Right atrium auricular region (tissue), 2 donors: Measurements from ENCODE around the gene ZC3H12A. TPM values are rescaled to one million over a fixed set of nuclear protein-coding genes. Genes with fewer than 3 reads are reported as not detected.
A peak's percentile ranks its signal among the peaks of the same experiment; 100 is the strongest.
"Not testable (repeated sequence)": the region's sequence is repeated elsewhere in the genome, so short reads cannot be mapped to it uniquely, and the experiment has no call there.

Experiments used
- DNase-seq: peaks from one replicate; pipeline ENCODE4 v3.0.0-alpha.2; 2019; ENCODE audit warnings: low spot score
- H3K27ac ChIP-seq, 2 donors: fragments of 200-600 bp; sonication (generic); 1 replicate in 1 of 2; 2 replicates in 1 of 2; pipeline ENCODE4 v1.5.1; 2016 to 2019
- H3K27me3 ChIP-seq, 2 donors: fragments of 200-600 bp; sonication (generic); one replicate each; pipeline versions ENCODE4 v1.5.1 to v1.6.0; 2017 to 2019
- H3K36me3 ChIP-seq: fragments of 200-600 bp; sonication (generic); one replicate; pipeline ENCODE4 v1.5.1; 2016
- H3K4me1 ChIP-seq, 2 donors: fragments of 200-600 bp; sonication (generic); one replicate each; pipeline versions ENCODE4 v1.5.1 to v1.6.0; 2017 to 2019
- H3K4me3 ChIP-seq, 2 donors: fragments of 200-600 bp; sonication (generic); 1 replicate in 1 of 2; 2 replicates in 1 of 2; pipeline ENCODE4 v1.5.1; 2017 to 2019; ENCODE audit warnings: mild to moderate bottlenecking in 1 of 2, moderate library complexity in 1 of 2
- H3K9me3 ChIP-seq, 2 donors: fragments of 200-600 bp; sonication (generic); one replicate each; pipeline ENCODE4 v1.5.1; 2019
- CTCF ChIP-seq, 2 donors: fragments of 200-600 bp; sonication (generic); IDR thresholded peaks; one replicate each; pipeline ENCODE4 v1.5.1; 2019; ENCODE audit warnings: antibody characterized with exemption in 2 of 2
- total RNA-seq, 2 donors: library from RNA; depleted of rRNA; stranded (reverse); fragments of >200 nt; gene quantifications; one replicate each; pipeline ENCODE4 v1.1.0, GENCODE V29; 2016

Gene ZC3H12A
- total RNA-seq, 2 donors from 2014 or later = 9.4 to 13.5 TPM

DNA sequence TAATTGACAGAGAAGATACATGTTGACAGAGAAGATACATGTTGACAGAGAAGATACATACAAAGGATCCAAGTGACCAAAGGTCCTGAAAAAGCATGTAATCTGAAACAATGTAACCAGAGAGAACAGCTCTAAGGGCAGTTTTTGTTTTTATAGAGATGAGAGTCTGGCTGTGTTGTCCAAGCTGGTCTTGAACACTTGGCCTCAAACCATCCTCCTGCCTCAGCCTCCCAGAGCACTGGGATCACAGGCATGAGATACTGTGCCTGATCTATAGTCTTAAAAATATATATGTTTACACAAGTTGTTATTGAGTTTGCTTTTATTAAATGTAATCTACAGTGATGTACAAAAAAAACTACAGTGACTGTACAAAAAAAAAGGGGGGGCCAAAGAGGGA lies 27.7 kb downstream of the ZC3H12A start:
- H3K27ac ChIP-seq = no peak overlapping the region
- TF ChIP-seq CTCF (IDR thresholded peaks at IDR 0.05) = no peak

DNA sequence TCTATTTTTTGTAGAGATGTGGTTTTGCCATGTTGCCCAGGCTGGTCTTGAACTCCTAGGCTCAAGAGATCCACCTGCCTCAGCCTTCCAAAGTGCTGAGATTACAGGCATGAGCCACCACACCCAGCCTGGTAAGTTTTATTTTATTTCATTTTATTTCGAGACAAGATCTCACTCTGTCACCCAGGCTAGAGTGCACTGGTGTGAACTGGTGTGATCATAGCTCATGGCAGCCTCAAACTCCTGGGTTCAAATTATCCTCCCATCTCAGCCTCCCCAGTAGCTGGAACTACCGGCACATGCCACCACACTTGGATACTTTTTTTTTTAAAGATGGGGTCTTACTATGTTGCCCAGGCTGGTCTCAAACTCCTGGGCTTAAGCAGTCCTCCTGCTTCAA lies 28.4 kb downstream of the ZC3H12A start:
- H3K9me3 ChIP-seq, H3K4me3 ChIP-seq, H3K27me3 ChIP-seq, H3K27ac ChIP-seq: not testable (repeated sequence)
- peaks cover 17% of the 10 kb centered on the region for H3K36me3 ChIP-seq
- peak; percentile 9 for DNase-seq
- peaks cover 0 to 11% of the 10 kb centered on the region in 2 donors for H3K4me1 ChIP-seq

More for the DNA sequence above, 27.7 kb downstream of the ZC3H12A start:
- no peak for DNase-seq
- no peaks in the 10 kb centered on the region for H3K27me3 ChIP-seq
- no peak overlapping the region for H3K4me3 ChIP-seq
- no peaks in the 10 kb centered on the region for H3K9me3 ChIP-seq
- H3K36me3 ChIP-seq = peaks cover 17% of the 10 kb centered on the region
- peaks cover 0 to 11% of the 10 kb centered on the region in 2 donors for H3K4me1 ChIP-seq

- DNase-seq = no peak
- Histone ChIP-seq H3K9me3 (no peaks in the 10 kb centered on the region), H3K4me1 (no peaks in the 10 kb centered on the region), H3K4me3 (no peak overlapping the region), H3K27ac (no peak overlapping the region), H3K27me3 (no peaks in the 10 kb centered on the region), H3K36me3 (peaks cover 22% of the 10 kb centered on the region)
- no peak for TF ChIP-seq CTCF (IDR thresholded peaks at IDR 0.05)
Measured at GRCh38 chr1:37506740-37507139, 32.4 kb downstream of the ZC3H12A start.

DNA sequence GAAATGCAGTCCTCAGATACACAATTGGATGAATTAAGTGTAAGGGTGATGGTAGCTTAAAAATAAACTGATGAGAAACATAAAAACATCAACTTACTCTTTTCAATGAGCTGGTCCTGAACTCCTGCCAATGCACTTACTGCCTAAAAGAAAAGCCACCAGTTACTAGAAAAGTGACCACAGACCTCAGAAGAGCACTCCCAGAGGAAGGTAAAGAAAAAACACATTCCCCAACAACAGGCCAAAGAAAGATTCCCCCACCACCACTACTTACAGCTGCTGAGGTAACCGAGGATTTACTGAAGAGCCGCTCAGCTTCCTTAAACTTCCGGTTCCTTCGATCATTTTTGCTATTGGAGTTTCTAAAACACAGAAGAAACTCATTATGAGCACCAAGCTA lies 34.8 kb downstream of the ZC3H12A start:
- Histone ChIP-seq H3K4me1 (peaks cover 0 to 16% of the 10 kb centered on the region in 2 donors), H3K27me3 (no peaks in the 10 kb centered on the region), H3K9me3 (no peaks in the 10 kb centered on the region), H3K4me3 (no peak overlapping the region), H3K36me3 (peaks cover 18% of the 10 kb centered on the region), H3K27ac (no peak overlapping the region)
- TF ChIP-seq CTCF (IDR thresholded peaks at IDR 0.05) = no peak
- no peak for DNase-seq

DNA sequence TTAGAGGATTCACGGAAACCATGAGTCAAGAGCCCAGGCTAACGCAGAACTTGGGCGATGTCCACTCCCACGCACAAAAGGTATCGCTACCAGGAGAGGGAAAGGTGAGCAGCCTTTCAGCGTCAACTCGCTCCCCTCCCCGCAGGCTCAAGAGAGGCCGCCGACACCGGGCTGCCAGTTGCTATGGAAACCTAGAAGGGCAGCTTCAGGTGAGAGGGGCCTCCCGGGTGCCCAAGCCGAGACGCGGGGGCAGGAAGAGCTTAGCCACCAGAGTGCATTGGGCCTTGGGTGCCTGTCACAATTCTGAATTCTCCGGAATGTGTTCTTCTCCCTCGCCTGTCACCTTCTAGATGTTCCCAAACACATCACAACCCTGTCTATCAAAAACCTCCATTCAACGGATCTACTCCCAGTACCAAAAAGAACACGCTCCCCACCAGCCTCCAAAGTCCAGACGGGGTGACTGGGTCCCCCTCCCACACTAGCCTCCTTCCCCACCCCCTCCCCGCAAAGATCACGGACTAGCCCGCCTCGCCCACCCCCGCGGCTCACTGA lies 39.5 kb downstream of the ZC3H12A start:
- H3K4me3 ChIP-seq = peak overlapping the region; percentile 94 to 98
- H3K4me1 ChIP-seq = peaks cover 0 to 16% of the 10 kb centered on the region in 2 donors
- peak; percentile 56 for DNase-seq

More for the DNA sequence above, 39.5 kb downstream of the ZC3H12A start:
- Histone ChIP-seq H3K9me3 (no peaks in the 10 kb centered on the region), H3K27me3 (no peaks in the 10 kb centered on the region), H3K27ac (peak overlapping the region; percentile 93 to 98), H3K36me3 (peaks cover 7% of the 10 kb centered on the region)
- TF ChIP-seq CTCF (IDR thresholded peaks at IDR 0.05) = no peak
